OCI-LY1 (cell line): ENCODE measurements around the gene MUC20.

Experiments
- CTCF ChIP-seq: fragments of 200-600 bp; sonication (generic), shearing (Covaris generic); IDR thresholded peaks from 2 replicates; pipeline ENCODE4 v1.5.1; 2017; ENCODE audit warnings: mild to moderate bottlenecking, antibody characterized with exemption, low read length, moderate library complexity, mixed read lengths
- EZH2 ChIP-seq: fragments of 200-600 bp; sonication (generic), shearing (Covaris generic); IDR thresholded peaks from 2 replicates; pipeline ENCODE4 v1.8.0; 2017; ENCODE audit warnings: borderline replicate concordance, mixed run types, mild to moderate bottlenecking, antibody characterized with exemption, low read length, moderate library complexity, mixed read lengths

GRCh38 chr3:195699860-195700259, 20.9 kb upstream of the MUC20 start:
- no peak for TF ChIP-seq CTCF
- TF ChIP-seq EZH2: no peak
